Peyer's patch (tissue), 4 donors: ENCODE measurements around the gene MIOX. TPM values are rescaled to one million over a fixed set of nuclear protein-coding genes. Genes with fewer than 3 reads are reported as not detected.

ENCODE experiments used
- DNase-seq, 3 donors: peaks; one replicate each; pipeline ENCODE4 v3.0.0-alpha.2; 2017 to 2019
- H3K27ac ChIP-seq, 4 donors: fragments of 200-600 bp; sonication (generic); one replicate each; pipeline ENCODE4 v1.5.1; 2016 to 2019
- H3K27me3 ChIP-seq, 2 donors: fragments of 200-600 bp; sonication (generic); one replicate each; pipeline ENCODE4 v1.5.1; 2019
- H3K36me3 ChIP-seq, 3 donors: fragments of 200-600 bp; sonication (generic); one replicate each; pipeline ENCODE4 v1.5.1; 2016 to 2019
- H3K4me1 ChIP-seq, 4 donors: fragments of 200-600 bp; sonication (generic); one replicate each; pipeline ENCODE4 v1.5.1; 2016 to 2019
- H3K4me3 ChIP-seq, 4 donors: fragments of 200-600 bp; sonication (generic); 1 replicate in 3 of 4; 2 replicates in 1 of 4; pipeline ENCODE4 v1.5.1; 2016 to 2019; ENCODE audit warnings: mild to moderate bottlenecking in 1 of 4
- H3K9me3 ChIP-seq, 4 donors: fragments of 200-600 bp; sonication (generic); one replicate each; pipeline ENCODE4 v1.5.1; 2016 to 2019; ENCODE audit warnings: mild to moderate bottlenecking in 1 of 4
- POLR2A ChIP-seq, 2 donors: fragments of 450-650 bp; IDR thresholded peaks; one replicate each; pipeline ENCODE4 v1.5.1; 2017; ENCODE audit warnings: antibody characterized with exemption in 2 of 2, mild to moderate bottlenecking in 2 of 2, moderate library complexity in 2 of 2
- total RNA-seq, 4 donors: library from RNA; depleted of rRNA; stranded (reverse); fragments of >200 nt; gene quantifications; one replicate each; pipeline ENCODE4 v1.1.0, GENCODE V29; 2016
- TF ChIP-seq, protein P1 (sequence below), 6 experiments: fragments of 450-650 bp in 4 of 6; fragments of 200-600 bp in 2 of 6; sonication (generic) in 1 of 6; IDR thresholded peaks; one replicate each; pipeline ENCODE4 v1.5.1; 2017 to 2019; ENCODE audit warnings: antibody characterized with exemption in 6 of 6, mild to moderate bottlenecking in 3 of 6, moderate library complexity in 1 of 6

Gene MIOX
- total RNA-seq, 4 donors from 2014 or later, result not detected

- Histone ChIP-seq H3K9me3 (no peaks in the 10 kb centered on the region), H3K36me3 (no peaks in the 10 kb centered on the region), H3K4me1 (peaks cover 0 to 18% (median 11%) of the 10 kb centered on the region in 4 donors), H3K4me3 (no peak overlapping the region), H3K27ac (no peak overlapping the region), H3K27me3 (no peaks in the 10 kb centered on the region)
- no peak for TF ChIP-seq POLR2A (IDR thresholded peaks at IDR 0.05)
- TF ChIP-seq, protein P1, sequence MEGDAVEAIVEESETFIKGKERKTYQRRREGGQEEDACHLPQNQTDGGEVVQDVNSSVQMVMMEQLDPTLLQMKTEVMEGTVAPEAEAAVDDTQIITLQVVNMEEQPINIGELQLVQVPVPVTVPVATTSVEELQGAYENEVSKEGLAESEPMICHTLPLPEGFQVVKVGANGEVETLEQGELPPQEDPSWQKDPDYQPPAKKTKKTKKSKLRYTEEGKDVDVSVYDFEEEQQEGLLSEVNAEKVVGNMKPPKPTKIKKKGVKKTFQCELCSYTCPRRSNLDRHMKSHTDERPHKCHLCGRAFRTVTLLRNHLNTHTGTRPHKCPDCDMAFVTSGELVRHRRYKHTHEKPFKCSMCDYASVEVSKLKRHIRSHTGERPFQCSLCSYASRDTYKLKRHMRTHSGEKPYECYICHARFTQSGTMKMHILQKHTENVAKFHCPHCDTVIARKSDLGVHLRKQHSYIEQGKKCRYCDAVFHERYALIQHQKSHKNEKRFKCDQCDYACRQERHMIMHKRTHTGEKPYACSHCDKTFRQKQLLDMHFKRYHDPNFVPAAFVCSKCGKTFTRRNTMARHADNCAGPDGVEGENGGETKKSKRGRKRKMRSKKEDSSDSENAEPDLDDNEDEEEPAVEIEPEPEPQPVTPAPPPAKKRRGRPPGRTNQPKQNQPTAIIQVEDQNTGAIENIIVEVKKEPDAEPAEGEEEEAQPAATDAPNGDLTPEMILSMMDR (IDR thresholded peaks at IDR 0.05), result no peak
- no peak for DNase-seq
Measured at GRCh38 chr22:50488006-50488677, 1.5 kb downstream of the MIOX start.

DNA sequence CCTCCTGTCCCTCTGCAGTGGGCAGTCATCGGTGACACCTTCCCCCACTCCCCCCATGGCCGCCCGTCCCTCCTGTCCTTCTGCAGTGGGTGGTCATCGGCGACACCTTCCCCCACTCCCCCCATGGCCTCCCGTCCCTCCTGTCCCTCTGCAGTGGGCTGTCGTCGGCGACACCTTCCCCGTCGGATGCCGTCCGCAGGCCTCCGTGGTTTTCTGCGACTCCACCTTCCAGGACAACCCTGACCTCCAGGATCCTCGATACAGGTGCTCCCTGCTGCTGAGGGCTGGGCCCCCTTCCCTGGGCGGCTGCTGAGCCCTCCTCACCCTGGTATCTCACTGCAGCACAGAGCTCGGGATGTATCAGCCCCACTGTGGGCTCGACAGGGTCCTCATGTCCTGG, 2.2 kb downstream of the MIOX start:
- Histone ChIP-seq H3K9me3 (no peaks in the 10 kb centered on the region), H3K27ac (no peak overlapping the region), H3K27me3 (no peaks in the 10 kb centered on the region), H3K4me3 (no peak overlapping the region), H3K4me1 (peaks cover 0 to 10% (median 7%) of the 10 kb centered on the region in 4 donors), H3K36me3 (no peaks in the 10 kb centered on the region)
- DNase-seq, result no peak
- no peak for TF ChIP-seq POLR2A (IDR thresholded peaks at IDR 0.05)
- TF ChIP-seq, protein P1 (IDR thresholded peaks at IDR 0.05), result no peak

DNA sequence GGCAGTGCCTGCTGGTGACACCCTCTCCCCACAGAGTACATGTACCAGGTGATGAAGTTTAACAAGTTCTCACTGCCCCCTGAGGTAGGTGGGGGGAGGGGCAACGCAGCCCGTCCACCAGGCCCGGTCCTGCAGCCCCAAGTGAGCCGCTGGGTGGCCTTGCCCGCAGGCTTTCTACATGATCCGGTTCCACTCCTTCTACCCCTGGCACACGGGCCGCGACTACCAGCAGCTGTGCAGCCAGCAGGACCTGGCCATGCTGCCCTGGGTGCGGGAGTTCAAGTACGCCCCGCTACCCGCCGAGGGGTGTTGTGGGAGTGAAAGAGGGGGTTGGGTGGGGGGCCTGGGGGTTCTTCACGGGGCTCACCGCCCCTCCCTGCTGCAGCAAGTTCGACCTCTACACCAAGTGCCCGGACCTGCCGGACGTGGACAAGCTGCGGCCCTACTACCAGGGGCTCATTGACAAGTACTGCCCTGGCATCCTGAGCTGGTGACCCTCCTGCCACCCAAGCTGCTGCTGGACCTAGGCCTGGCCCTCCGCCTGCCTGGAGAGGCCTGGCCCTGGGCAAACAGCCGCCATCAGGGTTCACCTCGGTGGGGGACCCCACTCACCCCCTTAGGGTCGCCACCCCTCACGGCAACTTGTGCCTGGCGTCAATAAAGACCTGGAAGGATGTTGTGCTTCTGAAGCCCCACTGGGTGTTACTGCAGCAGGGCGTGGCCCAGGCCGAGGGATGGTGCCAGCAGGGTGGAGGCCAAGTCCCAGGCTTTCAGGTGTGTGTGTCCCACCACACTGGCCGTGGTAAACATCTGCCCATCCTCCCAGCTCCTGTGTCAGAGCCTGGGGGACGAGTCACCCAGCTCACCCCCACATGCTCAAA, 2.9 kb downstream of the MIOX start:
- Histone ChIP-seq H3K4me3 (no peak overlapping the region), H3K9me3 (no peaks in the 10 kb centered on the region), H3K27ac (no peak overlapping the region), H3K36me3 (no peaks in the 10 kb centered on the region), H3K27me3 (no peaks in the 10 kb centered on the region), H3K4me1 (peaks cover 0 to 3% (median 1%) of the 10 kb centered on the region in 4 donors)
- TF ChIP-seq POLR2A (IDR thresholded peaks at IDR 0.05), result no peak
- TF ChIP-seq, protein P1 (IDR thresholded peaks at IDR 0.05), result no peak
- no peak for DNase-seq

DNA sequence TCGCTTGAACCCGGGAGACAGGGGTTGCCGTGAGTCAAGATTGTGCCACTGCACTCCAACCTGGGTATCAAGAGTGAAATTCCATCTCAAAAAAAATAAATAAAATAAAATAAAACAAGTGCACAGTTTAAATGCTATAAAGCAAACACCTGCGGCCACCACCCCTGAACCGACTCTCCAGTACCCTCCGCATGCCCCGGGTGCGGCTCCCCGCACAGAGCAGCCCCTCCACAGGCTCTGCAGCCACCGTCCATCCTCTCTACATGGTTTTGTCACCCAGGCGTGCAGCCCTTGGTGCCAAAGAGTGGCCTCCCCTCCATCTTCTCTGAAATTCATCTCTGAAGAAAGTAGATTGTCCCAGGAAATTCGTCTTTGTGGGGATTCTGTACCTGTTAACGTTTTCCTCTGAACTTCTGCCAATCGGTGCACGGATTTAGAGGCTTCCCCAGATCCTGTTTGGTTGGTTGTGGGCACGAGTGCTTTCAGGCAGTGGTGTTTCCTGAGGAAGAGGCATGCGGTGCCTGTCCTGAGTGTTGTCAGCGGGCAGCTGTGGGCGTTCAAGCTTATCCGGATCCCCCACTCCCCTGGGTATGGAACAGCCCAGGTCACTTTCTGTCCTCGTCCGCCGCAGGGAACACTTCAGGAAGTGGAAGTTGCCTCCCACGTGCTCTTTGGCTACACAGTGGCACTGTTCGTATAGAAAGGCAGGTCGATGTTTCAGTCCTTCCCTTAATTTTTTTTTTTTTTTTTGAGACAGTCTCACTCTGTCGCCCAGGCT, 4.1 kb downstream of the MIOX start:
- peak in 1 of 3 donors; percentile 51 for DNase-seq
- no peak for TF ChIP-seq POLR2A (IDR thresholded peaks at IDR 0.05)
- TF ChIP-seq, protein P1 (IDR thresholded peaks at IDR 0.05), result no peak
- Histone ChIP-seq H3K9me3 (no peaks in the 10 kb centered on the region), H3K36me3 (no peaks in the 10 kb centered on the region), H3K4me3 (no peak overlapping the region), H3K4me1 (no peaks in the 10 kb centered on the region), H3K27me3 (no peaks in the 10 kb centered on the region), H3K27ac (no peak overlapping the region)

GRCh38 chr22:50497093-50497492, 10.4 kb downstream of the MIOX start:
- no peak for DNase-seq
- Histone ChIP-seq H3K4me1 (peaks cover 0 to 14% (median 2%) of the 10 kb centered on the region in 4 donors), H3K27me3 (no peaks in the 10 kb centered on the region), H3K9me3 (no peaks in the 10 kb centered on the region), H3K4me3 (no peak overlapping the region), H3K36me3 (peaks cover 0 to 2% (median 0%) of the 10 kb centered on the region in 3 donors), H3K27ac (no peak overlapping the region)
- no peak for TF ChIP-seq POLR2A (IDR thresholded peaks at IDR 0.05)
- TF ChIP-seq, protein P1 (IDR thresholded peaks at IDR 0.05), result no peak
